Astrocyte of the spinal cord (primary cell): Measurements from ENCODE around the gene STT3B.
"Not testable (repeated sequence)": the region's sequence is repeated elsewhere in the genome, so short reads cannot be mapped to it uniquely, and the experiment has no call there.

ENCODE experiments used
- DNase-seq: peaks from one replicate; pipeline ENCODE4 v3.0.0; 2011; ENCODE audit warnings: low read depth, low spot score
- H3K4me3 ChIP-seq: 2 replicates; pipeline ENCODE4 v1.5.1; 2011; ENCODE audit warnings: low read depth, mild to moderate bottlenecking, low read length, moderate library complexity
- in situ Hi-C: cut with HindIII; loops from 2 replicates; pipeline ENCODE4 v1.10.0; 2017; ENCODE audit warnings: low sequenced_read_pairs
- TF ChIP-seq, protein P1 (sequence below): IDR thresholded peaks from 2 replicates; pipeline ENCODE4 v1.5.1; 2012; ENCODE audit warnings: low read depth, mild to moderate bottlenecking, low read length, inconsistent platforms

The STT3B gene

GRCh38 chr3:31503456-31503855 is 29.3 kb upstream of the STT3B start:
- no peak overlapping the region for H3K4me3 ChIP-seq
- in situ Hi-C loops, result no loop called here
- TF ChIP-seq, protein P1, sequence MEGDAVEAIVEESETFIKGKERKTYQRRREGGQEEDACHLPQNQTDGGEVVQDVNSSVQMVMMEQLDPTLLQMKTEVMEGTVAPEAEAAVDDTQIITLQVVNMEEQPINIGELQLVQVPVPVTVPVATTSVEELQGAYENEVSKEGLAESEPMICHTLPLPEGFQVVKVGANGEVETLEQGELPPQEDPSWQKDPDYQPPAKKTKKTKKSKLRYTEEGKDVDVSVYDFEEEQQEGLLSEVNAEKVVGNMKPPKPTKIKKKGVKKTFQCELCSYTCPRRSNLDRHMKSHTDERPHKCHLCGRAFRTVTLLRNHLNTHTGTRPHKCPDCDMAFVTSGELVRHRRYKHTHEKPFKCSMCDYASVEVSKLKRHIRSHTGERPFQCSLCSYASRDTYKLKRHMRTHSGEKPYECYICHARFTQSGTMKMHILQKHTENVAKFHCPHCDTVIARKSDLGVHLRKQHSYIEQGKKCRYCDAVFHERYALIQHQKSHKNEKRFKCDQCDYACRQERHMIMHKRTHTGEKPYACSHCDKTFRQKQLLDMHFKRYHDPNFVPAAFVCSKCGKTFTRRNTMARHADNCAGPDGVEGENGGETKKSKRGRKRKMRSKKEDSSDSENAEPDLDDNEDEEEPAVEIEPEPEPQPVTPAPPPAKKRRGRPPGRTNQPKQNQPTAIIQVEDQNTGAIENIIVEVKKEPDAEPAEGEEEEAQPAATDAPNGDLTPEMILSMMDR, result no peak
- DNase-seq, result no peak

DNA sequence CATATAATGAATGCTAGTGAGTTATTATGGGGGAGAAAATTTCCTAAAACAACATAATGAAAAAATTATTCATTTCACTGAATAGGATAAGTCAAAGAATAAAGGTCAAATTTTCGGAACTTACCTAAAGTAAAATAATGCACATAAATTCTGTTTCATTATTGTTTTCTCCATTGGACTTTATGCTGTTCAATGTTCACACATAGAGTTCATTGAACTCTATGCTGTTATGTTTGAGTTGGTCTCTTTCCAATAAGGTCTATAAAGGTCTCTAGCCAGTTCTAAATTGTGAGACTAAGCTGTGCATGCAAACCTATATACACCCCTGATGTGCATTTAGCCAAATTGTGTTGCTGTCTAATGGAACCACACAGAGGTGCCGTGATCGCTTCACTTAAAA is 28.5 kb upstream of the STT3B start:
- in situ Hi-C loops, result no loop called here

DNA sequence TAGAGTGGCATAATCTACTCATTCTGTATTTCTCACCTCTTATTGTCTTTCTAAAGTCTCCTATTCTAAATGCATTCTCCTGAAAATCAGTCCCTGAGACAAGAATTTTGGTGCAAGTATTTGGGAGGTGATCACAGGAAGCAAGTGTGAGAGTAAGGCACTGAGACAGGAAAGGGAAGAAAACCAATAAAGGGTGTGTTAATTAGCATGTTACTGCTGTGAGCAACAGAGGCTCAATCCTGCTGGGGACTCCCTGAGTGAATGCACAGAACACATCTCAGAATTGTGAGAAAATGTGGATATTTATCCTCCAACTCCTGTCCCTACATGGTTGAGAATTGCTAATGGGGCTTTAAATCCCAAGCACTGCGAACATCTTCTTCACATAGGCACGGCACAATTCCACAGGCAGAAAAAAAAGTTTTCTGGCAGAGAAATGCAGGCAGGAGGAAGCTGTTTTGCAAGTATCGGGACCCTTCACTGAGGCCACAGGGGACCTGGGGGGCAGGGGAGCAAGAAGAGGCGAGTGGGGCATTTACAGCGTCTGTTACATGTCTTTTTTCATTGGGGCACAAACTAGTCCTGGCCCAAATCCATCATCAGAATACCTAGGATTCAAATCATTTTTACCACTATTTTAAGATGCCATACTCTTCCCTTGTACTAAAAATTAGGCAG is 27.2 kb upstream of the STT3B start:
- DNase-seq, result no peak
- TF ChIP-seq, protein P1, result no peak
- no peak overlapping the region for H3K4me3 ChIP-seq
- in situ Hi-C loops, result no loop called here

More for the DNA sequence above, 28.5 kb upstream of the STT3B start:
- TF ChIP-seq, protein P1, result no peak
- no peak overlapping the region for H3K4me3 ChIP-seq
- DNase-seq, result no peak

- in situ Hi-C loops, DNase-seq, H3K4me3 ChIP-seq: not testable (repeated sequence)
Measured at GRCh38 chr3:31506515-31506914, 26.2 kb upstream of the STT3B start.

- in situ Hi-C loops, result no loop called here
- TF ChIP-seq, protein P1, result no peak
- no peak overlapping the region for H3K4me3 ChIP-seq
- DNase-seq, result no peak
Measured at GRCh38 chr3:31508452-31509146, 24.1 kb upstream of the STT3B start.

DNA sequence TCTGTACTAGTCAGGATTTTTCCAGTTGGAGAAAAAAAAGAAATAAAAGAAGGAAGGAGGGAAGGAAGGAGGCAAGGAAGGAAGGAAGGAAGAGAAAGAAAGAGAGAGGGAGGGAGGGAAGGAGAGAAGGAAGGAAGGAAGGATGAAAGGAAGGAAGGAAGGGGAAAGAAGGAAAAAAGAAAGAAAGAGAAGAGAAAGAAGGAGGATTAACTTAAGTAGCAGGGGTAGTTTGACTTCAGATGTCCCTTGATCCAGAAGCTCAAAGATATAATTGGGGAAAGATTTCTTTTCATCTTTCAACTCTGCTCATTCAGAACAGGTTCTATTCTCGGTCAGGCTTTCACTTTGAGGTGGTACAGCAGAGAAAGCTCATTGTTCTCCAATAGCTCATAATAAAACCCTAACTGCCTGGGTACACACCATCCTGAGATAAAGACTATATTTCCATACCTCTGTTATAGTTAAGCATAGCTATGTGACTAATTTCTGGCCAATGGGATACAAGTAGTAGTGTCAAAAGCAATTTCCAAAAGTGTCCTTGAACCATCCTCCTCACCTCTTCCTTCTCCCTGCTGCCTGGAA is 23.5 kb upstream of the STT3B start:
- in situ Hi-C loops, result no loop called here
- no peak overlapping the region for H3K4me3 ChIP-seq
- no peak for DNase-seq
- TF ChIP-seq, protein P1, result no peak

- in situ Hi-C loops, result no loop called here
- TF ChIP-seq, protein P1, result no peak
- no peak overlapping the region for H3K4me3 ChIP-seq
- no peak for DNase-seq
Measured at GRCh38 chr3:31514570-31514969, 18.2 kb upstream of the STT3B start.
